Fibroblast of skin of right quadriceps (primary cell): ENCODE data around the gene EFCAB11.
A peak's percentile ranks its signal among the peaks of the same experiment; 100 is the strongest.

Experiments
- DNase-seq: peaks from one replicate; pipeline ENCODE4 v3.0.0-alpha.2; 2013

The EFCAB11 gene

GRCh38 chr14:89807151-89807550 lies 147.4 kb downstream of the EFCAB11 start:
- no peak for DNase-seq

GRCh38 chr14:89806451-89806850 lies 148.1 kb downstream of the EFCAB11 start:
- DNase-seq: no peak

- peak; percentile 24 for DNase-seq
Observed at GRCh38 chr14:89805501-89805900, 149.0 kb downstream of the EFCAB11 start.

- no peak for DNase-seq
Observed at GRCh38 chr14:89803542-89803941, 151.0 kb downstream of the EFCAB11 start.

- DNase-seq: peak; percentile 34
Observed at GRCh38 chr14:89801136-89801535, 153.4 kb downstream of the EFCAB11 start.

GRCh38 chr14:89798212-89798773 lies 156.2 kb downstream of the EFCAB11 start:
- no peak for DNase-seq

- DNase-seq: no peak
Observed at GRCh38 chr14:89797148-89797547, 157.4 kb downstream of the EFCAB11 start.

- no peak for DNase-seq
Observed at GRCh38 chr14:89794096-89794495, 160.4 kb downstream of the EFCAB11 start.

- no peak for DNase-seq
Observed at GRCh38 chr14:89793367-89793716, 161.2 kb downstream of the EFCAB11 start.

GRCh38 chr14:89792489-89793366 lies 161.8 kb downstream of the EFCAB11 start:
- no peak for DNase-seq

- DNase-seq: peak; percentile 26
Observed at GRCh38 chr14:89787525-89787924, 167.0 kb downstream of the EFCAB11 start.

- no peak for DNase-seq
Observed at GRCh38 chr14:89781046-89781445, 173.5 kb downstream of the EFCAB11 start.

- no peak for DNase-seq
Observed at GRCh38 chr14:89779707-89780106, 174.8 kb downstream of the EFCAB11 start.

GRCh38 chr14:89775946-89776345 lies 178.6 kb downstream of the EFCAB11 start:
- DNase-seq: no peak

- peak; percentile 21 for DNase-seq
Observed at GRCh38 chr14:89775151-89775550, 179.4 kb downstream of the EFCAB11 start.

- peak; percentile 24 for DNase-seq
Observed at GRCh38 chr14:89773644-89774316, 180.8 kb downstream of the EFCAB11 start.

GRCh38 chr14:89773151-89773550 lies 181.4 kb downstream of the EFCAB11 start:
- DNase-seq: no peak

GRCh38 chr14:89771251-89771650 lies 183.3 kb downstream of the EFCAB11 start:
- DNase-seq: peak; percentile 21

- peak; percentile 56 for DNase-seq
Observed at GRCh38 chr14:89767861-89768268, 186.7 kb downstream of the EFCAB11 start.

GRCh38 chr14:89767131-89767530 lies 187.4 kb downstream of the EFCAB11 start:
- no peak for DNase-seq

GRCh38 chr14:89765346-89765745 lies 189.2 kb downstream of the EFCAB11 start:
- no peak for DNase-seq

- DNase-seq: no peak
Observed at GRCh38 chr14:89760086-89760485, 194.4 kb downstream of the EFCAB11 start.

- no peak for DNase-seq
Observed at GRCh38 chr14:89757313-89757939, 197.1 kb downstream of the EFCAB11 start.
